ENCODE data around the gene OS9.

- TF ChIP-seq EP300 (IDR thresholded peaks at IDR 0.05) = no peak
- no peak for TF ChIP-seq CTCF (IDR thresholded peaks at IDR 0.05)
Observed at GRCh38 chr12:57722716-57723629, 29.0 kb downstream of the OS9 start.
